Panc1 (cell line): ENCODE measurements around the gene KIAA1755.

Source experiments
- POLR2AphosphoS5 ChIP-seq: IDR thresholded peaks from 2 replicates; pipeline ENCODE4 v1.6.1; 2012; ENCODE audit warnings: mild to moderate bottlenecking, low read depth, low read length, moderate library complexity
- TCF7L2 ChIP-seq: IDR thresholded peaks from 2 replicates; pipeline ENCODE4 v1.6.1; 2011; ENCODE audit warnings: mild to moderate bottlenecking, low read depth, low read length, inconsistent platforms
- TF ChIP-seq, protein P1 (sequence below): fragments of 450-650 bp; IDR thresholded peaks from 2 replicates; pipeline ENCODE4 v1.5.1; 2017; ENCODE audit warnings: mild to moderate bottlenecking
- TF ChIP-seq, protein P2 (sequence below), 2 experiments: IDR thresholded peaks; 2 replicates each; pipeline ENCODE4 v1.6.1; 2011 to 2012; ENCODE audit warnings: low read depth in 2 of 2, control low read depth in 1 of 2, low read length in 1 of 2, mild to moderate bottlenecking in 1 of 2, moderate library complexity in 1 of 2; ENCODE audit not compliant: insufficient read depth in 1 of 2

DNA sequence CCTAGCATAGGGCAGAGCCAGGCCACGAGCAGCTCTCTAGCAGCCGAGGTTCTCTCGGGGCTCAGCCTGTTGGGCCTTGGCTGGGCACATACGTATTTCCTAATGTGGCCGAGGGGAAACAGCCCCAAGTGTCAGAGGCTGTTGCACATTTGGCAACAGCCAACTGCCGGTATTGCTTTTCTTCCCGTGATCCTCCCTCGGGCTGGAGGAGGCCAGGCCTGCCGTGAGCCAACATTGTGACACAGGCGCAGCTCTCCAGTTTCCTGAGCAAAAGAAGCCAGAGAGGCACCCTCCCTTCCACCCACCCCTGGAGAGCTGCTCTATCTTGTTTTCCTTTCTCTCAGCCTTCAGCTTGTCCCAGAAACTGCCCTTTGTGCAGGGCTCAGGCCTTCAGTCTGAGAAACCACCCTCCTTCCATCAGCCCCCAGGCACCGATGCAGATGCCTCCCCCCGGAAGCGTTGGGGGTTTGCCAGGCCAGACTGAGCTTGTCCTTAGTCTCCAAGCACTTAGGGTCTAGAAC is 38.3 kb upstream of the KIAA1755 start:
- TF ChIP-seq, protein P1, sequence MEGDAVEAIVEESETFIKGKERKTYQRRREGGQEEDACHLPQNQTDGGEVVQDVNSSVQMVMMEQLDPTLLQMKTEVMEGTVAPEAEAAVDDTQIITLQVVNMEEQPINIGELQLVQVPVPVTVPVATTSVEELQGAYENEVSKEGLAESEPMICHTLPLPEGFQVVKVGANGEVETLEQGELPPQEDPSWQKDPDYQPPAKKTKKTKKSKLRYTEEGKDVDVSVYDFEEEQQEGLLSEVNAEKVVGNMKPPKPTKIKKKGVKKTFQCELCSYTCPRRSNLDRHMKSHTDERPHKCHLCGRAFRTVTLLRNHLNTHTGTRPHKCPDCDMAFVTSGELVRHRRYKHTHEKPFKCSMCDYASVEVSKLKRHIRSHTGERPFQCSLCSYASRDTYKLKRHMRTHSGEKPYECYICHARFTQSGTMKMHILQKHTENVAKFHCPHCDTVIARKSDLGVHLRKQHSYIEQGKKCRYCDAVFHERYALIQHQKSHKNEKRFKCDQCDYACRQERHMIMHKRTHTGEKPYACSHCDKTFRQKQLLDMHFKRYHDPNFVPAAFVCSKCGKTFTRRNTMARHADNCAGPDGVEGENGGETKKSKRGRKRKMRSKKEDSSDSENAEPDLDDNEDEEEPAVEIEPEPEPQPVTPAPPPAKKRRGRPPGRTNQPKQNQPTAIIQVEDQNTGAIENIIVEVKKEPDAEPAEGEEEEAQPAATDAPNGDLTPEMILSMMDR = no peak
- no peak for TF ChIP-seq POLR2AphosphoS5
- TF ChIP-seq, protein P2, sequence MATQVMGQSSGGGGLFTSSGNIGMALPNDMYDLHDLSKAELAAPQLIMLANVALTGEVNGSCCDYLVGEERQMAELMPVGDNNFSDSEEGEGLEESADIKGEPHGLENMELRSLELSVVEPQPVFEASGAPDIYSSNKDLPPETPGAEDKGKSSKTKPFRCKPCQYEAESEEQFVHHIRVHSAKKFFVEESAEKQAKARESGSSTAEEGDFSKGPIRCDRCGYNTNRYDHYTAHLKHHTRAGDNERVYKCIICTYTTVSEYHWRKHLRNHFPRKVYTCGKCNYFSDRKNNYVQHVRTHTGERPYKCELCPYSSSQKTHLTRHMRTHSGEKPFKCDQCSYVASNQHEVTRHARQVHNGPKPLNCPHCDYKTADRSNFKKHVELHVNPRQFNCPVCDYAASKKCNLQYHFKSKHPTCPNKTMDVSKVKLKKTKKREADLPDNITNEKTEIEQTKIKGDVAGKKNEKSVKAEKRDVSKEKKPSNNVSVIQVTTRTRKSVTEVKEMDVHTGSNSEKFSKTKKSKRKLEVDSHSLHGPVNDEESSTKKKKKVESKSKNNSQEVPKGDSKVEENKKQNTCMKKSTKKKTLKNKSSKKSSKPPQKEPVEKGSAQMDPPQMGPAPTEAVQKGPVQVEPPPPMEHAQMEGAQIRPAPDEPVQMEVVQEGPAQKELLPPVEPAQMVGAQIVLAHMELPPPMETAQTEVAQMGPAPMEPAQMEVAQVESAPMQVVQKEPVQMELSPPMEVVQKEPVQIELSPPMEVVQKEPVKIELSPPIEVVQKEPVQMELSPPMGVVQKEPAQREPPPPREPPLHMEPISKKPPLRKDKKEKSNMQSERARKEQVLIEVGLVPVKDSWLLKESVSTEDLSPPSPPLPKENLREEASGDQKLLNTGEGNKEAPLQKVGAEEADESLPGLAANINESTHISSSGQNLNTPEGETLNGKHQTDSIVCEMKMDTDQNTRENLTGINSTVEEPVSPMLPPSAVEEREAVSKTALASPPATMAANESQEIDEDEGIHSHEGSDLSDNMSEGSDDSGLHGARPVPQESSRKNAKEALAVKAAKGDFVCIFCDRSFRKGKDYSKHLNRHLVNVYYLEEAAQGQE (IDR thresholded peaks at IDR 0.05; ENCODE audit: insufficient read depth in 1 of 2, low read depth in 2 of 2, low read length in 1 of 2) = no peak
- no peak for TF ChIP-seq TCF7L2
